IPS DF 4.7 (cell line): ENCODE data around the gene GPRC5D.

Experiments used
- DNase-seq: peaks from one replicate; pipeline ENCODE4 v3.0.0-alpha.2; 2013; ENCODE audit warnings: low spot score; ENCODE audit errors: extremely low read depth

Gene GPRC5D

DNA sequence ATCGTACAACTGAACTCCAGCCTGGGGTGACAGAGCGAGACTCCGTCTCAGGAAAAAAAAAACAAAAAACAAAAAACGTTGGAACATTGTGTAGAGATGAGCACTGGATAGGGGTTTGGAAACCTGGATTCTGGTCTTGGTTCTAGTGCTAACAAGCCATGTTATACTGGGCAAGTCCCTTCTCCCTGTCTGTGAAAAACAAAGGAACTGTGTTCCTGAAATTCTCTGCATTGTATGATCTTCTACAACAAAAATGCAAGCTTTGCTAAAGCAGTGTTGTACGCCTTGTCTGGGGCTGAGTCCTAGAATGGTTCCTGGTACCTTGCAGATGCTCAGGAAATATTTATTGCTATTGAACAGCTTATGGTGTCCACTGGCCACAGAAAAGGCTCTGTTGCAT, 13.4 kb downstream of the GPRC5D start:
- no peak for DNase-seq

DNA sequence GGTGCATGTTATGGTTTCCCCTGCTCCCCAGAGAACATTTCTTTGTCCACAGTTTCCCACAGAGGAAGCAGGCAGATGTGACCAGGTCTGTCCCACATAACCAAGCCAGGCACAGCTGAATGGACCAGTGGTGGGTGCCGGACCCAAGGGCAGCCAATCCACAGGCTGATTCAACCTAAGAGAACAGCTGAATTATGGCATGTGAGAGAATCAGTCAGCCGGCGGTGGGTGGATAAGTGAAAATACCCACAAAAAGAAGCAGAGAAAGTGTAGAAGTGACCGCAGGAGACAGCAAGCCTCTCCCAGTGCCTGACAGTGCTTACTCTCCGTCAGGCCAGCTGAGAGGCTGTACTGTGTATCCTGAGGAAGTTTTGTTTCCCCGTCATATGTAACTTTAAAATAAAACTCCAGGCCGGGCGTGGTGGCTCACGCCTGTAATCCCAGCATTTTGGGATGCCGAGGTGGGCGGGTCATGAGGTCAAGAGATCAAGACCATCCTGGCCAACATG, 14.9 kb downstream of the GPRC5D start:
- DNase-seq = no peak

DNA sequence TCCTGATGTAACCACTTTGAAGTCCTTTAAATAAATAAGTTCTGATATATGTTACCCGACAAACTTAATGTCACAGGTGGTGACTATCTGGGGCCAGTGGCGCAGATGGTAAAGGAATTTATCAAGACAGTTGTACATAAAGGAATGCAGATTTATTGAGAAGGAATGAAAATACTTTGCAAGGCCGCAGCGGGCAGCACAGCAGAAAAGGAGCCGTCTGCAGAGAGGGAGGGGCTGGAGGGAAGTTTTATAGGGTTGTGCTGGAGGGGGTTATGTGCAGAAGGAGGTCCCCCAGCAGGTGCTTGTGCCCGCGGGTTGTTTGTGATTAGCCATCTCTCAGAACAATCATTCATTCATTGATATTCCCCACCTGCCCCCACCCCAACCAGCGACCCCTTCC, 17.4 kb downstream of the GPRC5D start:
- DNase-seq = no peak

DNA sequence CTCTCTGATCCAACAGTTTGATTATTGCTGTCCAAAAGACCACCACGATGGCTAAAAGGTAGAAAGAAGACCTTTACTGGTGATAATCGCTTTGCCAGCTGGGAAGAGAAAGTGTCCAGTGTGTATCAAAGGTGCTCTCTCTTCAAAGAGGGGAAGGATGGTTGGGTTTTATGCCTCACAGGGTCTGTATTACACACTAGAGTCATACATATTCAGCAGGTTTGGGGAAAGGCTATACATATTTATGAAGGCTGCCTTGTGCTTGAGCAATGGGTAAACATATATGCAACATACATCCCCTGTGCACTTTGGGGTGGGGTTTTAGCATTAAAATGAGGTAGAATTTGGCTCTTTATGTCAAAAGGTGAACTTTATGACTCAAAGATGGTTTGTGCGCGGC, 18.2 kb downstream of the GPRC5D start:
- DNase-seq = no peak

DNA sequence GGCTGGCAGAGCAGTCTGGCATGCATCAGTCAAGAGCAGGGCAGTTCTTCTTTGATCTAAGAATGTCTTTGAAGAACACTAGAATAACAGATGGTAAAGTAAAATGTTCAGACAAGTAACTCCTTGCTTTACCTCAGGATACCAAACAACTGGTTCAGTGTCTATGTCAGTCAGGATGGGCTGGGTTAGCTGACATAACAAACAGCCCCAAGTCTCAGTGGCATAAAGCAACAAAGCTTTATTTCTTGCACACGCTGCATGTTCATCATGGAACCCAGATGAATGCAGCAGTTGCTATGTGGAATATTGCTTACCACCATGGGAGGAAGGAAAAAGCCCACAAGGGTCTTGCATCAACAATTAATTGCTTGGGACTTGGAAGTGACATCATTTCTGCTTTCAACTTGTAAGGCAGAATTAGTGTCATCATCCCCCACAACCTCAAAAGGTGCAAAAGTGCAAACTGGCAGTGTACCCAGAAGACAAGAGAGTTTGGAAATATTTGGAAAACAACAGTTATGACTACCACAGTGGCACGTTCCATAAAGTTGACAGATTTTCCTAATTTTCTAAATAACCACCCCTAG, 21.2 kb downstream of the GPRC5D start:
- no peak for DNase-seq

DNA sequence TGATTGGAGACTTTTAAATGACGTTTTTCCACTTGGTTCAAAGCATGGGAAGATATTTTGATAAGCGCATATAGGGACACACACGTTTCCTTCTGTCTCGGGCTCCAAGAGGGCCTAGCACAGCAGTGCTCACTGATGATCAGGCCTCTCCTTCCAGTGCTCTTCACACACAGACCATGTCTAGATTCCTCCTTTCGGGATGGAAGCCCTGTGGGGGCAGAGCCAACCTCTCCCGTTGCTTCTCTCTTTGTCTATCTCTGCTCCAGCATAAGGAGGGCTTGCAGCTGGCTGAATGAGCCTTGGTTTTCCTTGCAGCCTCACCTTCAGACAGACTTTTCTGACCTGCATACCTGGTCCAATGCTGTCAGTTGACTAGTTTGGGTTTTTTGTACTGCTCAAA, 22.3 kb downstream of the GPRC5D start:
- no peak for DNase-seq

DNA sequence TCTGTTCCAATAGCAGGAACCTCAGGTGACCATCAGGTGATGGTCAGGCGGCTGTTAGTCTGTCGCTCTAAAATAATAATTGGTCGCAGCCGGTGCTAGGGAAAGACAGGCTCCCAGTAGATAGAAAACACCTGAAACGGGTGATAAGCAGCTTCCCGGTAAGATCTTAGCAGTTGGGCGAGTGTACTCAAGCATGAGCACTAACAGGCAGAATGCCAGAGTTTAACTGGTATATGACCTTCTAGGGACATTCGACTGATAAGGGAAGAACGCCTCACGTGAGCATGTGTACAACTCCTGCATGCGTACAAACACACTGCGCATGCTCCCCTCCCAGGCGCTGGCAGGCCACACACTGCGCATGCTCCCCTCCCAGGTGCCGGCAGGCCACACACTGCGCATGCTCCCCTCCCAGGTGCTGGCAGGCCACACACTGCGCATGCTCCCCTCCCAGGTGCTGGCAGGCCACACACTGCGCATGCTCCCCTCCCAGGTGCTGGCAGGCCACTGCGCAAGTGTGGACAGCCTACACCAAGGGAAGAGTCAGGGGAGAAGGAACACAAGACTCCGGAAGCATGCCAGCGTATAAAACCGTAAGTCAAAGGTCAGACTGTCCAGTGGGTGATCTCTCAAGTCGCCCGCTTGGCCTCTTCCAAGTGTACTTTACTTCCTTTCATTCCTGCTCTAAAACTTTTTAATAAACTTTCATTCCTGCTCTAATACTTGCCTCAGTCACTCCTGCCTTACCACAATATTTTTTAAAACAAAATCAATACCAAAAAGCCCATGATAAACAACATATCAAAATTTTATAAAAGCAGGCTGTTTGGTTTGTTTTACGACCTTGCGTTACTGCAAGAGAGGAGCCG, 24.5 kb downstream of the GPRC5D start:
- no peak for DNase-seq

DNA sequence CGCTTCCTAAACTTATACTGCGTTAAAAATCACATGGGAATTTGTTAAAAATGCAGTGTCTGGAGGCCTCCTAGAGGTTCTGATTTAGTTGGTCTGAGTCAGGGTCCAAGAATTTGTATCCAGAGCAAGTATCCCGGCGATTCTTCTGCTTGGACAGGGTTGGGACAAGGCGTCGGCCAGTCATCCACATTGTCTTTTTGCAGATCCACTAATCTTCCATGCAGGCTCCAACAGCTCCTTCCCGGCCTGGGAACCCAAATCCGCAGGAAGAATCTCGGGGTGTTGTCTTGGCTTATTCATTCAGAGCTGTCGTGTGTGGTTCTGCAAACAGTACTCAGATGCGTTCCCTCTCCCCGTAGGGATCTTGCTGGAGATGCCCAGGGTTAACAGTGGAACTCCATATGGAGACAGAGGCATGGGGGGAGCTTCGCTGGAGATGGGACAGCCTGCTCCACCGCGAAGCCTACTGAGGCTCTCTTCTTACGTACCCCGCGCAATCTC, 25.3 kb downstream of the GPRC5D start:
- DNase-seq = no peak

DNA sequence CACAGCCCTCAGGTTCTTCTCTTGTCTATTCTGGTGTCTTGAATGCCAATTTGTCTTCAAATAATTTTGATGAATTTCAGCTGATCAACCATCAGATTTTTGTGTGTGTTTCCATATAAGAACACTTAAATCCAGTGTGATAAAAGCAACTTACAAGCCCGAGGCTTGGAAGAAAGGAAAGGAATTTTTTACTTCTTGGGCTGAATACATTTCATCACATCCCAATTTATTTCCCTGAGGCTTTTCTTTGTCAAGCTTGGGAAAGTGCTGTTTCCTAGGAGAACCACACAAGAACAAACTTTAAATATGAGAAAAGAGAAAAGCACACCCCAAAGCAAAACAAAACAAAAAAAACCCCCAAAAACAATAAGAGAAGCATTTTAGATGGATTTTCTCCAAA, 26.6 kb downstream of the GPRC5D start:
- no peak for DNase-seq

DNA sequence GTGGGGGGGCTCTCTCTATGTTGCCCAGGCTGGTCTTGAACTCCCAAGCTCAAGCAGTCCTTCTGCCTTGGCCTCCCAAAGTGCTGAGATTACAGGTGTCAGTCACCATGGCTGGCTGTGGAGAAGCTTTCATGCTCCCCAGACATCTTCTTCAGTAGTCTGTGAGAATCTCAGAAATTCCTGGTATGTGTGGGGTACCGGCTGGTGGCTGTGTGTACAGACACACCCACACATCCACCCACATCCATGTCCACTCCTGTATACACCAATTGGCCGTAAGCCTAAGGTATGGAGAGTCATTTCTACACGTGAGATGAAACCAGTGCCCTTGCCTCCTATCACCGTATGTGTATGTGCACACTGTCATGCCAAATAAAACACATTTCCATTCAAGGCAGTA, 27.8 kb downstream of the GPRC5D start:
- DNase-seq = no peak

DNA sequence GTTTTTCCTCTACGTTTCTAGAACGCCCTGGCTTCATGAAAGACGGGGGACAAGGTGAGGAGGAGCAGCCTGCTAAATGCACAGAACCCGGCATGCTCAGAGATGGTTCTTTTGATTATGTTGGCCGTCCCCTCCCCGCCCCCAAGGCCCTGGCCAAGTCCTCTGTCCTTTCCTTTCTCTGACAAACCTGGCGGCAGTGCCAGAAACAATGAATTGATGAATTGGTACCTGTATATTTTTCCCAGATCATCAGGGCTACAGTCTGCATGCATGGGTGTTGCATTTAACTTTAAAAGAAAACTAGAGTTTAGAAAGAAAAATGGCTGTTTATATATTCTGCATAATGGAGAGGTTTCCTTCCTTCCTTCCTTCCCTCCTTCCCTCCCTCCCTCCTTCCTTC, 29.0 kb downstream of the GPRC5D start:
- DNase-seq = no peak

DNA sequence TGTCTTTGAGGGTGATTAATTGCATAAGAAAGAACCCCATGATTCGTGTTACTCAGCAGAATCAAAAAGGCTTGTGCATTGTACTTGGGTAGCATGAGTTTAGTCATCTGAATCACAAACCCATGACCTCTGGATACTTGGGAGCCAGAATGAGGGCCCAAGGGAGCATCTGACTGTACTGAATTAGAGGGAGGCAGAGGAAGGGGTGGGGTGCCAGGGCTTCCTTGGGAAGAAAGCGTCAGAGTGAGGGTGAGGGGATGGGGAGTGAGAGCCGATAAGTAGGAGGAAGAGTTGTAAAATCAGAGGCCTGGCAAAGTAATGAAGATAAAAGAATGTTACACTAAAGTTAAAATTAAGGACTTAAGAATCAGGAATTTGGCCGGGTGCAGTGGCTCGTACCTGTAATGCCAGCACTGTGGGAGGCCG, 29.8 kb downstream of the GPRC5D start:
- DNase-seq = no peak

DNA sequence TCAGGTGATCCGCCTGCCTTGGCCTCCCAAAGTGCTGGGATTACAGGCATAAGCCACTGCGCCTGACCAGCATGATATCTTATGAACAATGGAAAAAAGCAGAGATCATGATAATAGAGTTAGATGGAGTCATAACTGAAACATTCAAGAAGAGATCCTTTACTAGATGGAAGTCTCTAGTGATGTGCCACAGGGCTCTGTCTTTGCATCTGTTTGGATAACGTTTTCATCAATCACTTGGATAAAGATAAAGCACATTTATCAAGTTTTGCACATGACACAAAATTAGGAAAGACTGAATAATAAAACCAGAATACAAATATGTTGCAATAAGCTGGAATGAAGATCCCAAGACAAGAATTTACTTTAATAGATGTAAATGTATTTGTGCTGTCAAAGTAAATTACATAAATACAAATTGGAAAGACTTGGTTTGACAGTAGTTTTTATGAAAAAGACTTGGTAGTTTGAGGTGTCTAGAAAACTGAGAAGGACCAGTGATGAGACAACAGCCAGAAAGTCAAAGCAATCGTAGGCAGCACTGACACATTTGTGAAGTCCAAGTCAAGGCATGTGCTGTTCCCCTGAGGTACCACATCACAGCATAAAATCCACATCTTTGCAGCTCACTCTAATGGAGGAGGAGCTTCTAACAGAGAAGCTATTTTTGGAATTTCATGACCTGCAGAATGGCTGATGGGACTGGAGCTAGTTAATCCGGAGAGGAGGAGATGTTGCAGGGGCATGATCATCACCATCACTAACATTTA, 32.1 kb downstream of the GPRC5D start:
- DNase-seq = no peak

DNA sequence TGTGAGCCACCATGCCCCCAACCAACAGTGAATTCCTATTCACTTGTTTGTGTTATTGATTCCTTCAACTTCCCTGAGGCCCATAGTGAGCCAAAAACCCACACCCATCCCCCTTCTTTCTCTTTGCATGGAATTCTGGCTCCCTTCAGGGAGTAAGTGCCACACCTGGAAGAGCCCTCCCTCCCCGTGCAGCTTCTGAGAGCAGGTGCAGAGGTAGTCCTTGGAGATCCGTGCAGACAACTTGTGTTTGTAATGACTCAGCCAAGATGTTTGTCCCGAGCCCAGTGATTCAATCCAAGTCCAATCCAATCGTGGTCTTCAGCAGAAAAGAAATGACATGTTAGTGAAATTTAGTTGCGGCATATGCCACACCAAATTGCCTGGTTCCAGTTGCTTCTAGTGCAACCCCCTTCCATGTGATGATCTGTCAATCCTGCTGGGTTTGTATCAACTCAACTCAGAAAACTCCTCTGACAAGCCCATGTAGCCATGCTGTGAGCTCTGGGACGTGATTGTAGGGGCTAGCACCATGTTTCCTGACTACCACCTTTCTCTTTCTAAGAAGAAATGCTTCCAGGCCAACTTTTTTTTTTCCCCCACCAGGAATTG, 33.1 kb downstream of the GPRC5D start:
- DNase-seq = no peak

DNA sequence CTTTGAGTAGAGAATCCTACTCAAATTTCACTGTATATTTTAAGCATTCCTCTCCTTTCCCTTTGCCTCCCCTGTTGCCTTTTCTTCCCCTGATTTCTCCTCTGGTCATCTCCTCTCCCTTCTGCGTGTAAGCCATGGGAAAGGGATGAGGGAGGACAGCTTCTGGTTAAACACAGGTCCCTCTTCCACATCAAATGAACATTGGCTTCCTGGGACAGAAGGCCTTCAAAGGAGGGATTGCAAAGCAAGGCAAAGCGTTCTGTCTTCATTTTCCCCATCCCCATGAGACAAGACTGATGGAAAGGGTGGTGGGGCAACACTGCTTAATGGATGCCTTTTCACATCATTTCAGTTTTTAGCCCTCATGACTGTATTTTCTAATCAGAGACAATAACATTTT, 34.5 kb downstream of the GPRC5D start:
- DNase-seq = no peak

DNA sequence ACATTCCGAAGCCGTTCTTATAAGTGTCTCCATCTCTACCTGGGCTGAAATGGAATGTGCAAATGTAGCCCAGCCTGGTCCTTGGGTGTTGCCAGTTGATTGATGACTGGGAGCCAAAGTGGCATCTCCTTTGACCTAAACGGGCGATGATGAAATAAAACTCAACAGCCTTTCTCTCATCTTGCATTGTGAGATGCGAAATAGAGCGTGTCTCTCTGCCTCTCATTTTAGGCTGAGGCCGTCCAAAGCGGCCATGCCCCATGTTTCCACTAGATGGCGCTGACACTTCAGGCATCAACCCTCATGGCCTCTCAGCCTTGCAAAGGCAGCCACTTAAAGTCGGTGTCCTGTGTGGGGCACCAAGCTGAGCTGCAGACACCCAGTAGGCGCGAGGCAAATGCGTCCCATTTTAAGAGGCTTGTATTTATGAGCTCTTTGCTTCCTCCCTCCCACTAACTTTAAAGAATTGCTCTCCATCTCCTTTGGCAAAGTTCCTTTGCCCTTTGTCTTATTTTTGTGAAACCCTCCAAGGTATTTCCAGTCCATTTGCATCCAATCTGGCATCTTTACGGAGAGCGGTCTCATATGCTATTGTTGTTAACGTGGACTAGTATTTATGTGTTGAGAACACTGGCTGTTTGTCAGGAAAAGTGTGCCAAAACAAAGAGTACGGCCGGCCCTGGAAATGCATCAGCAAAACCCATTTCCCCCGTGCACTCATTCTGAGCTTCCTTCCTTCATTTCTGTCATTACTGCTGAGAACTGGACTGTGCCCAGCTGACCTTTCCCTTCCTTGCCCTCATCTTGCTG, 35.6 kb downstream of the GPRC5D start:
- DNase-seq = peak; percentile 68

DNA sequence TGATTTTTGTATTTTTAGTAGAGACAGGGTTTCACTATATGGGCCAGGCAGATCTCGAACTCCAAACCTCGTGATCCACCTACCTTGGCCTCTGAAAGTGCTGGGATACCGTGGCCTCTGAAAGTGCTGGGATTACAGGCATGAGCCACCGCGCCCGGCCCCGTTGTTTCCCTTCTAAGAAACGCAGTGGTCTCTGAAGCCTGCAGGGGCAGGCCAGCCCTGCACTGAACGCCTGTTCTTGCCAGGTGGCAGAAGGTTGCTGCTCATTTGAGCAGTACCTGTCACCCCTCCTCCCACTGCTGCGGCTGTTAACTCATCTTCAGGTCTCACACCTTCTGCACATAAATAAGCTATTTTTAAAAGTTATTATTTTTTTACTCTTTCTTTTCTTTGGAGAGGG, 36.3 kb downstream of the GPRC5D start:
- DNase-seq = no peak

DNA sequence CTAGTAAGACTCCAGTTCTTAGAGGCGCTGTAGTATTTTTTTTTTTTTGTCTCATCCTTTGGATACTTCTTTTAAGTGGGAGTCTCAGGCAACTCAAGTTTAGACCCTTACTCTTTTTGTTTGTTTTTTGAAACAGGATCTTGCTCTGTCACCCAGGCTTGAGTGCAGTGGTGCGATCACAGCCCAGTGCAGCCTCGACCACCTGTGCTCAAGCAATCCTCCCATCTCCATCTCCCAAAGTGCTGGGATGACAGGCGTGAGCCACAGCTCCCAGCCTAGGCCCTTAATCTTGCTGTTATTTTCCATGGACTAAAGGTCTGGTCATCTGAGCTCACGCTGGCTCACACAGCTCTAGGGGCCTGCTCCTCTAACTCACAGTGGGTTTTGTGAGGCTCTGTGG, 39.3 kb downstream of the GPRC5D start:
- no peak for DNase-seq

DNA sequence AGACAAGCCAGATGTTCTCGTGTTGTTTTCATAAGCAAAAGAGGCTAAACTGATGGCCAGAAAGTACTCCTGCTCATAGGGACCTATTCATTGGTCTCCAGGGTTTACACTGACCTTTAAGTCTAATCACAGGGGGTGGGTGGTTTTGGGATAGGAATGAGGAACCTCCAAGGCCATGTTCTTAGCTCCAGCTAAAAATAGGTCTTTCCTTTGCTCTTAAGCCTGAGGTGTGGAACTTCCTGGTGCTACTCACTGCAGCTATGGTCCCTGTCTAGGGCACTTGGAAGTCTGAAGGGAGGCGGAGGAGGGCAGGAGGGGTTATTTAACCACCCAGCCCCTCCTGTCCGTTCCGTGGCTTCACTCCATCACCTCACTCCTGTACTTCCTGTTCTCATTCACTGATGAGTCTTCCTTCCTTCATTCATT, 42.0 kb downstream of the GPRC5D start:
- DNase-seq = no peak

DNA sequence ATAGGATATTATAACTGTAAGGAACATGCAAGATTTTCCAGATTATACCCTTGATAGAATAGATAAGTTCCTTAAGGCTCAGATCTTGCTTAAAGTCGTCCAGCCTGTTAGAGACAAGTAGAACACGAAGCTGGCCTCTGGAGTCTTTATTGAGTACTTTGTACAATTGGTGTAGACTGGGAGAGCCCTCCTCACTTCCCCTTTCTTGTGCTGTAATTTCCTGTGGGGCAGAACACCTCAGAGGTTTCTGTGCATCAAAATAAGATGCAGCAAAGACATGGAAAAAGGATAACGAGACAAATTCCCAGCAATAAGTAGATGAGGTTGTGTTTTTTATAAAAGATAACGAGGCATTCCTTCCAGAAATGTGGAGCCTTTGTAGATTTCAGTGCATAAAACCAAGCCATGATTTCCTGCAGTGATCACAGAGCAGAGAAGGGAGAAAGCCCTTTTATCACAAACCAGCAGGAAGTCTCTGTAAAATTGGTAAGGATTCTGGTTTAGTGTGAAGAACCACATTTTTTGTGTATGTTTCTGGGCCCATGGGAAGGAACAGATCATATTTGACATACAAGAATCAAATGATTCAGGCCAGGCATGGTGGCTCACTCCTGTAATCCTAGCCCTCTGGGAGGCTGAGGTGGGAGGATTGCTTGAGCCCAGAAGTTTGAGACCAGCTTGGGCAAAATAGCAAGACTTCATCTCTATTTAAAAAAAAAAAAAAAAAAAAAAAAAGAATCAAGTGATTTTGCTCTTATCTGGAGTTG, 42.6 kb downstream of the GPRC5D start:
- no peak for DNase-seq
